Brain pericyte (primary cell): ENCODE measurements around the gene GALNT16.
"Not testable (repeated sequence)": the region's sequence is repeated elsewhere in the genome, so short reads cannot be mapped to it uniquely, and the experiment has no call there.

Source experiments
- DNase-seq: peaks from one replicate; pipeline ENCODE4 v3.0.0-alpha.2; 2012; ENCODE audit warnings: low read depth, low spot score

GALNT16 gene

GRCh38 chr14:69259527-69260189, at the start of gene GALNT16:
GALNT16 (plus strand) TSS chr14:69260158; CDS start chr14:69260291, 133 bp downstream.
- DNase-seq, result no peak

- peak; percentile 33 for DNase-seq
Observed at GRCh38 chr14:69214393-69214792, 45.6 kb upstream of the GALNT16 start.

GRCh38 chr14:69217663-69218062, 42.3 kb upstream of the GALNT16 start:
- DNase-seq, result not testable (repeated sequence)

DNA sequence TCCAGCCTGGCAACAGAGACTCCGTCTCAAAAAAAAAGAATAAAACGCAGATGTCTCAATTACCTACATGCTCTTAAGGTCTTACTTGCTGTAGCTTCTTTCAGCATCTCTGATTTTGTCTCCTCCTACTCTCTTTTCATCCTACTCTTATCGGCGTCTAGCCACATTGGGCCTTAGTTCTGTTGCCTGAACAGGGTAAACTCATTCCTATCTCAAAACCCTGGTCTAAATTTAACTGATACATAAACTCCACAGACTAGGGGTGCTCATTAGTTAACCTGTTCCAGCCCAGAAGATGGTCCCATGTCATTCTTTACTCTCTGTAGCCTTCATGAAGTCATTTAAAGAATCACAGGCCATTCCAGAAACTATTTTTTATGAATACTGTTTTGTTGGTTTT, 35.0 kb upstream of the GALNT16 start:
- no peak for DNase-seq

- DNase-seq, result no peak
Observed at GRCh38 chr14:69226178-69226577, 33.8 kb upstream of the GALNT16 start.

DNA sequence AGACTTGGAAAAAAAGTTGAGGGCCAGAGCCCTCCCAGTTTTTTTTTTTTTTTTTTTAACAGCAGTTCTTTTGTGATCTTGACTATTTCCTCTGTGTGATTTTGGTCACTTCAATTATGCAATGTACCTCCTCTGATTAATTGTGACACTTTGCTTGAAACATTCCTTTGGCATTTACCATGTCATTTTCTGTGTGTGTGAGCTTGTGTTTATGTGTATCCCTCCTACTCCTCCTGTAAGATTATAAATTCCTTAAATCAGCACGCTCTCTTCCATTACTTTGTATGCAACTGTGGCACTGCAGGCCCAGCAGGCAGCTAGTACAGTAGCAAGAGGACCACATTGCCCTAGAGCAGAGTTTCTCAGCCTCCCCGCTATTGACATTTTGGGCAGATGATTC, 33.2 kb upstream of the GALNT16 start:
- DNase-seq, result no peak

DNA sequence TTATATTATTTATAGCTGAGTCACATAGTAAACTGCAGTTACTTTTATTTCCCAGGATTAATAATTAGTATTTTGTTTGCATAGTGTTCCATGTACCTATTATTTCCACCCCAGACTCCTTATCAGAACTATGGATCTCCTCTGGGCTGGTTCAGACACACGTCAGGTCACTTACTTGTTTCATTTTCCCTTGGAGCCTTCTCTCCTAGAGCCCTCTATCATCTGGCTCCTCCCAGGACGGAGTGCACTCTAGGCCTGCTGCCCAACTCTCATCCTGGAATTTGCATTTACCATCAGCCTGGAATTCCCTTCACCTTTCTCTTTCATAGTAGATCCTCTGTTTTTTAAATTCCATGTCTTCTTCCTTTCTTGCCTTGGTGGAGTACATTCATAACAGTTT, 28.5 kb upstream of the GALNT16 start:
- no peak for DNase-seq

DNA sequence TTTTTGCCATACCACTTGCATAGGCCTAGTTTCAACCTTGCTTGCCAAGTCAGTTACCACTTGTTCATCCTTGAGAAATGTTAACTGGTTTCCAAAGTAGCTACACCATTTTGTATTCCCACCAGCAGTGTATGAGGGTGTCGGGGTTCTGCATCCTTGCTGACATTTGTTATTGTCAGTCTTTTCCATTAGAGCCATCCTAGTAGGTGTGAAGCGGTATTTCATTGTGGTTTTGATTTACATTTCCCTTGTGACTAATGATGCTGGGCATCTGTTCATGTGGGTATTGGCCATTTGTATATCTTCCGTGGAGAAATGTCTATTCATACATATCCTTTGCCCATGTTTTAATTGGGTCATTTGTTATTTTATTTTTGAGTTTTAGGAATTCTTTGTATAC, 27.6 kb upstream of the GALNT16 start:
- no peak for DNase-seq

DNA sequence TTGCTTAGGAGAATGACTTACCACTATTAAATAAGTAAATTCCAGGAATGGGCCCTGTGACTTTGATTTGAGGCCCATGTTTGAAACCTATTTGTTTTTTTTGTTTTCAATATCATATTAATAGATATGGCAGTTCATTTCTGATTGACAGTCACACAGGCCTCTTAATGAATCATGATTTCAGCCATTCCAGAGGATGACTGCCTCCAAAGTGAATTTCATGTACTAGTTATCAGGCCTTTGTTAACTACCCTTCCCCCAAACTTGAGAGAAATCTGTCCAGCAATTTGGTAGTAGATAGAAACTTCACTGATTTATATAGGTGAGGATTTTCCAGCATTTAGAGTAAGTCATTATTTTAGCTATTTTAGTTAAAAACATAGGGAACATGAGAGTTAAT, 25.9 kb upstream of the GALNT16 start:
- DNase-seq, result no peak

DNA sequence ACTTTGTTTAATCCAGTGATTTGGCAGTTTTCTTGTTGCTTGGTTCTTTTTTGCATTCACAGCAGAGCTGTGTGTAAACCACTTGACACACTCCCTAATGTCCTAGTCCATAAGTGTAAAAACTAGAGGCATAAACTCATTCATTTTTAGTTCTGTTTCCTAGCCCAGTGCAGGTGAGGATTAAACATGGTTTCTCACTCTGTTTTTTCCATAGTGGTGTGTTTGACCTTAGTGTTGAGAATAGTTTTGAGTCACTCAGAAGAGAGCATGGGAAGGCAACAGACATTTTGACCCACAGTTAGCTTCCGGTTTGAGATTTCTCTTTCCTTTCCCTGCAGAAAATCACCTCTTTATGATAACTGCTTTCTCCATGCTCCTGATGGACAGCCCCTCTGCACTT, 24.2 kb upstream of the GALNT16 start:
- DNase-seq, result no peak

DNA sequence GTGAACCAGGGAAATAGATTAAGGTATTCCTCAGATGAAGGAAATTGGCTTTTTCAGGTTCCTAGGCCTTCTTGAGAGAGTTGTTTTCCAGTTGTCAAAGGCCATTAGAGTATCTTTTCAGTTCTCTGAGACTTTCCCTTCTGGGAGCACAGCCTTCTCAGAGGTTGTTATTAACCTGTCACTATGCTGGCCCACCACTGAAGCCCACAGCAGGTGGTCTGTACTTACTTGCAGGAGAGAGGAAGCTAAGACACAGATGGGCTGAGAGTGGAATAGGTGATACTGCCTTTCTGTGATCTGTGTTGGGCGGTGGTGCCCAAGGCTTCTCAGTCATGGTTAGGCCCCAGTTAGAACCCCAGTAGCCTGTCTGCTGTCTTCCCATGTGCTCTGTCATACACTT, 22.8 kb upstream of the GALNT16 start:
- DNase-seq, result no peak

DNA sequence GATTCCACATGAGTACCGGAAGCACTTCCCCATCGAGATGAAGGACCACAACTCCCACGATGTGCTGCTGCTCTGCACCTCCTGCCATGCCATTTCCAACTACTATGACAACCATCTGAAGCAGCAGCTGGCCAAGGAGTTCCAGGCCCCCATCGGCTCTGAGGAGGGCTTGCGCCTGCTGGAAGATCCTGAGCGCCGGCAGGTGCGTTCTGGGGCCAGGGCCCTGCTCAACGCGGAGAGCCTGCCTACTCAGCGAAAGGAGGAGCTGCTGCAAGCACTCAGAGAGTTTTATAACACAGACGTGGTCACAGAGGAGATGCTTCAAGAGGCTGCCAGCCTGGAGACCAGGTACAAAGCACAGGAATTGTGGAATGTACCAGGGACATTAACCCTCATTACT, 22.4 kb upstream of the GALNT16 start:
- DNase-seq, result no peak

GRCh38 chr14:69238883-69239282, 21.1 kb upstream of the GALNT16 start:
- DNase-seq, result no peak

GRCh38 chr14:69240527-69241173, 19.3 kb upstream of the GALNT16 start:
- no peak for DNase-seq

- no peak for DNase-seq
Observed at GRCh38 chr14:69241577-69241976, 18.4 kb upstream of the GALNT16 start.

- no peak for DNase-seq
Observed at GRCh38 chr14:69242311-69243224, 17.4 kb upstream of the GALNT16 start.

- no peak for DNase-seq
Observed at GRCh38 chr14:69244946-69245345, 15.0 kb upstream of the GALNT16 start.

- DNase-seq, result no peak
Observed at GRCh38 chr14:69246331-69246730, 13.6 kb upstream of the GALNT16 start.

GRCh38 chr14:69247676-69248440, 12.1 kb upstream of the GALNT16 start:
- no peak for DNase-seq

DNA sequence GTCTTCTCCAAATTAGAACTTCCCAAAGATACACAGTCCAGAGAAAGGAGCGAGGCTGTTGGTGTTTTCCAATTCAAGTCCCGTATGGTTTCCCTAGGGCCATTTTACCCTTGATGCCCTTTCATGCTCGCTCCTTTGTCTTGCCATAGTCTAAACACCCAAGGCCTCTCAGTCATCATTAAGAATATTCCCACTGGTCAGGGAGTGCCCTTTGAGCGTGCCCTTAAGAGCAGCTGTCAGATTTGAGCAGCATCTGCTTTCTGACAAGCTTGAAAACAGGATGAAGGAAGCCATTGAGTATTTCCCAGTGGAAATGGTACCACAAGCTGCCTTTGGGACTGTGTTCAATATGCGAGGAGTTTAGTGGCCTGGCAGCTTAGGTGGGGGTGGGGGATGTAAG, 10.4 kb upstream of the GALNT16 start:
- DNase-seq, result no peak

- DNase-seq, result no peak
Observed at GRCh38 chr14:69252851-69253250, 7.1 kb upstream of the GALNT16 start.

GRCh38 chr14:69259168-69259526, 811 bp upstream of the GALNT16 start:
- no peak for DNase-seq
